Liver (tissue), 9 donors: Measurements from ENCODE around the gene SETBP1. TPM values are rescaled to one million over a fixed set of nuclear protein-coding genes. Genes with fewer than 3 reads are reported as not detected.

Experiments used
- DNase-seq: peaks from one replicate; pipeline ENCODE4 v3.0.0-alpha.2; 2017; ENCODE audit warnings: low spot score
- H3K27ac ChIP-seq, 2 donors: one replicate each; pipeline ENCODE4 v1.7.0; 2013; ENCODE audit warnings: inconsistent platforms in 2 of 2, low read length in 2 of 2, control low read depth in 1 of 2, low read depth in 1 of 2, mild to moderate bottlenecking in 1 of 2
- H3K27me3 ChIP-seq, 4 donors: one replicate each; pipeline versions ENCODE4 v1.6.1 to v1.7.0; 2013; ENCODE audit warnings: low read length in 3 of 4, inconsistent platforms in 1 of 4, mild to moderate bottlenecking in 1 of 4, moderate library complexity in 1 of 4; ENCODE audit not compliant: control insufficient read depth in 4 of 4, insufficient read depth in 4 of 4
- H3K36me3 ChIP-seq, 4 donors: one replicate each; pipeline versions ENCODE4 v1.6.1 to v1.7.0; 2013; ENCODE audit warnings: low read length in 3 of 4, mild to moderate bottlenecking in 3 of 4, low read depth in 1 of 4, moderate library complexity in 1 of 4; ENCODE audit not compliant: control insufficient read depth in 4 of 4, insufficient read depth in 3 of 4
- H3K4me1 ChIP-seq, 4 donors: one replicate each; pipeline versions ENCODE4 v1.6.1 to v1.7.0; 2013; ENCODE audit warnings: low read length in 3 of 4, mild to moderate bottlenecking in 3 of 4, moderate library complexity in 1 of 4; ENCODE audit not compliant: control insufficient read depth in 4 of 4, insufficient read depth in 4 of 4
- H3K4me3 ChIP-seq, 3 donors: one replicate each; pipeline versions ENCODE4 v1.6.1 to v1.7.0; 2013; ENCODE audit warnings: low read length in 3 of 3, control low read depth in 1 of 3, low read depth in 1 of 3, mild to moderate bottlenecking in 1 of 3
- H3K9ac ChIP-seq, 2 donors: one replicate each; pipeline ENCODE4 v1.7.0; 2013; ENCODE audit warnings: low read length in 2 of 2, mild to moderate bottlenecking in 2 of 2, moderate library complexity in 2 of 2, control low read depth in 1 of 2, low read depth in 1 of 2
- H3K9me3 ChIP-seq, 4 donors: one replicate each; pipeline versions ENCODE4 v1.6.1 to v1.7.0; 2013; ENCODE audit warnings: low read length in 3 of 4; ENCODE audit not compliant: control insufficient read depth in 4 of 4
- CTCF ChIP-seq: fragments of 150-350 bp; IDR thresholded peaks from 2 replicates; pipeline ENCODE4 v1.5.1; 2017; ENCODE audit warnings: improper control_type of control experiment, low read depth, low read length; ENCODE audit not compliant: missing input control
- EGR1 ChIP-seq, 2 donors: IDR thresholded peaks; 2 replicates each; pipeline ENCODE4 v1.6.1; 2016 to 2018; ENCODE audit warnings: antibody characterized with exemption in 2 of 2, low read depth in 2 of 2
- FOXA1 ChIP-seq: IDR thresholded peaks from 2 replicates; pipeline ENCODE4 v1.6.1; 2016; ENCODE audit warnings: antibody characterized with exemption
- FOXA2 ChIP-seq: IDR thresholded peaks from 2 replicates; pipeline ENCODE4 v1.6.1; 2016; ENCODE audit warnings: antibody characterized with exemption
- GABPA ChIP-seq, 2 donors: IDR thresholded peaks in 1 of 2; conservative IDR thresholded peaks in 1 of 2; 2 replicates each; pipeline ENCODE4 v1.6.1; 2016; ENCODE audit warnings: antibody characterized with exemption in 2 of 2, mild to moderate bottlenecking in 1 of 2, moderate library complexity in 1 of 2
- HNF4A ChIP-seq, 2 donors: conservative IDR thresholded peaks; 2 replicates each; pipeline ENCODE4 v1.6.1; 2016; ENCODE audit warnings: antibody characterized with exemption in 2 of 2, mild to moderate bottlenecking in 2 of 2
- JUND ChIP-seq, 2 donors: IDR thresholded peaks; 2 replicates each; pipeline ENCODE4 v1.6.1; 2016; ENCODE audit warnings: antibody characterized with exemption in 2 of 2
- MAX ChIP-seq: IDR thresholded peaks from 2 replicates; pipeline ENCODE4 v1.6.1; 2016; ENCODE audit warnings: antibody characterized with exemption
- NR2F2 ChIP-seq: IDR thresholded peaks from 2 replicates; pipeline ENCODE4 v1.6.1; 2016; ENCODE audit warnings: antibody characterized with exemption
- RAD21 ChIP-seq, 2 donors: IDR thresholded peaks; 2 replicates each; pipeline ENCODE4 v1.6.1; 2016; ENCODE audit warnings: antibody characterized with exemption in 2 of 2, mild to moderate bottlenecking in 2 of 2
- RXRA ChIP-seq, 2 donors: IDR thresholded peaks; 2 replicates each; pipeline ENCODE4 v1.6.1; 2017 to 2018; ENCODE audit warnings: antibody characterized with exemption in 2 of 2, mild to moderate bottlenecking in 1 of 2
- SP1 ChIP-seq: IDR thresholded peaks from 2 replicates; pipeline ENCODE4 v1.6.1; 2018; ENCODE audit warnings: antibody characterized with exemption, mild to moderate bottlenecking
- YY1 ChIP-seq: IDR thresholded peaks from 2 replicates; pipeline ENCODE4 v1.6.1; 2016; ENCODE audit warnings: antibody characterized with exemption, mild to moderate bottlenecking
- WGBS: extraction: QIAGEN DNeasy Blood & Tissue Kit; methylation state at CpG from one replicate; pipeline ENCODE4 v1.1.7; 2013; 5-methylcytosine and 5-hydroxymethylcytosine counted together
- polyA plus RNA-seq, 2 donors: library from polyadenylated mRNA; stranded (reverse) in 1 of 2; unstranded in 1 of 2; fragments of 200-250 nt in 1 of 2; fragments of >200 nt in 1 of 2; fragmentation: Nextera tagmentation in 1 of 2; extraction: Ambion mirVana in 1 of 2; gene quantifications; one replicate each; pipeline versions ENCODE4 v1.2.1 to v1.2.3, GENCODE V29; 2013 to 2015
- total RNA-seq, 2 donors: library from RNA; depleted of rRNA; stranded (reverse); fragments of >200 nt; gene quantifications; one replicate each; pipeline ENCODE4 v1.2.3, GENCODE V29; 2014
- TF ChIP-seq, protein P1 (sequence below): IDR thresholded peaks from 2 replicates; pipeline ENCODE4 v1.6.1; 2016; ENCODE audit warnings: antibody characterized with exemption, mild to moderate bottlenecking
- TF ChIP-seq, protein P2 (sequence below): IDR thresholded peaks from 2 replicates; pipeline ENCODE4 v1.6.1; 2016; ENCODE audit warnings: antibody characterized with exemption
- TF ChIP-seq, protein P3 (sequence below): IDR thresholded peaks from 2 replicates; pipeline ENCODE4 v1.6.1; 2016; ENCODE audit warnings: antibody characterized with exemption
- donor health status: healthy.
- donor health status: healthy.
- donor health status: healthy.
- donor health status: healthy.
- donor health status: healthy.

SETBP1 gene
- total and polyA plus RNA-seq, 4 donors = 2.5 to 15.8 (median 4.7) TPM

- TF ChIP-seq, protein P1, sequence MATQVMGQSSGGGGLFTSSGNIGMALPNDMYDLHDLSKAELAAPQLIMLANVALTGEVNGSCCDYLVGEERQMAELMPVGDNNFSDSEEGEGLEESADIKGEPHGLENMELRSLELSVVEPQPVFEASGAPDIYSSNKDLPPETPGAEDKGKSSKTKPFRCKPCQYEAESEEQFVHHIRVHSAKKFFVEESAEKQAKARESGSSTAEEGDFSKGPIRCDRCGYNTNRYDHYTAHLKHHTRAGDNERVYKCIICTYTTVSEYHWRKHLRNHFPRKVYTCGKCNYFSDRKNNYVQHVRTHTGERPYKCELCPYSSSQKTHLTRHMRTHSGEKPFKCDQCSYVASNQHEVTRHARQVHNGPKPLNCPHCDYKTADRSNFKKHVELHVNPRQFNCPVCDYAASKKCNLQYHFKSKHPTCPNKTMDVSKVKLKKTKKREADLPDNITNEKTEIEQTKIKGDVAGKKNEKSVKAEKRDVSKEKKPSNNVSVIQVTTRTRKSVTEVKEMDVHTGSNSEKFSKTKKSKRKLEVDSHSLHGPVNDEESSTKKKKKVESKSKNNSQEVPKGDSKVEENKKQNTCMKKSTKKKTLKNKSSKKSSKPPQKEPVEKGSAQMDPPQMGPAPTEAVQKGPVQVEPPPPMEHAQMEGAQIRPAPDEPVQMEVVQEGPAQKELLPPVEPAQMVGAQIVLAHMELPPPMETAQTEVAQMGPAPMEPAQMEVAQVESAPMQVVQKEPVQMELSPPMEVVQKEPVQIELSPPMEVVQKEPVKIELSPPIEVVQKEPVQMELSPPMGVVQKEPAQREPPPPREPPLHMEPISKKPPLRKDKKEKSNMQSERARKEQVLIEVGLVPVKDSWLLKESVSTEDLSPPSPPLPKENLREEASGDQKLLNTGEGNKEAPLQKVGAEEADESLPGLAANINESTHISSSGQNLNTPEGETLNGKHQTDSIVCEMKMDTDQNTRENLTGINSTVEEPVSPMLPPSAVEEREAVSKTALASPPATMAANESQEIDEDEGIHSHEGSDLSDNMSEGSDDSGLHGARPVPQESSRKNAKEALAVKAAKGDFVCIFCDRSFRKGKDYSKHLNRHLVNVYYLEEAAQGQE = no peak
- TF ChIP-seq MAX = no peak
- TF ChIP-seq, protein P2, sequence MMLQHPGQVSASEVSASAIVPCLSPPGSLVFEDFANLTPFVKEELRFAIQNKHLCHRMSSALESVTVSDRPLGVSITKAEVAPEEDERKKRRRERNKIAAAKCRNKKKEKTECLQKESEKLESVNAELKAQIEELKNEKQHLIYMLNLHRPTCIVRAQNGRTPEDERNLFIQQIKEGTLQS = no peak
Measured at GRCh38 chr18:44834867-44835469, 154.3 kb downstream of the SETBP1 start (continued).

GRCh38 chr18:44835703-44836102 is 155.0 kb downstream of the SETBP1 start:
- no peak for DNase-seq
- 35% methylated on average over 6 of the region's 6 CpGs for WGBS
- Histone ChIP-seq H3K36me3 (peaks cover 0 to 3% (median 0%) of the 10 kb centered on the region in 4 donors), H3K27me3 (no peaks in the 10 kb centered on the region), H3K4me1 (peaks cover 0 to 22% (median 12%) of the 10 kb centered on the region in 4 donors), H3K9ac (no peak overlapping the region), H3K9me3 (no peaks in the 10 kb centered on the region), H3K4me3 (no peak overlapping the region), H3K27ac (peak overlapping the region in 1 of 2 donors; percentile 24)
- no peak for TF ChIP-seq FOXA1
- peak; percentile 75 to 88 for TF ChIP-seq RXRA (IDR thresholded peaks at IDR 0.05)
- TF ChIP-seq EGR1 (IDR thresholded peaks at IDR 0.05; ENCODE audit: low read depth in 2 of 2) = peak in 1 of 2 donors; percentile 20
- TF ChIP-seq, protein P3, sequence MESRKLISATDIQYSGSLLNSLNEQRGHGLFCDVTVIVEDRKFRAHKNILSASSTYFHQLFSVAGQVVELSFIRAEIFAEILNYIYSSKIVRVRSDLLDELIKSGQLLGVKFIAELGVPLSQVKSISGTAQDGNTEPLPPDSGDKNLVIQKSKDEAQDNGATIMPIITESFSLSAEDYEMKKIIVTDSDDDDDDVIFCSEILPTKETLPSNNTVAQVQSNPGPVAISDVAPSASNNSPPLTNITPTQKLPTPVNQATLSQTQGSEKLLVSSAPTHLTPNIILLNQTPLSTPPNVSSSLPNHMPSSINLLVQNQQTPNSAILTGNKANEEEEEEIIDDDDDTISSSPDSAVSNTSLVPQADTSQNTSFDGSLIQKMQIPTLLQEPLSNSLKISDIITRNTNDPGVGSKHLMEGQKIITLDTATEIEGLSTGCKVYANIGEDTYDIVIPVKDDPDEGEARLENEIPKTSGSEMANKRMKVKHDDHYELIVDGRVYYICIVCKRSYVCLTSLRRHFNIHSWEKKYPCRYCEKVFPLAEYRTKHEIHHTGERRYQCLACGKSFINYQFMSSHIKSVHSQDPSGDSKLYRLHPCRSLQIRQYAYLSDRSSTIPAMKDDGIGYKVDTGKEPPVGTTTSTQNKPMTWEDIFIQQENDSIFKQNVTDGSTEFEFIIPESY = no peak
- peak; percentile 84 to 90 for TF ChIP-seq HNF4A (conservative IDR thresholded peaks at IDR 0.05)
- peak; percentile 48 for TF ChIP-seq NR2F2
- no peak for TF ChIP-seq GABPA (IDR thresholded peaks at IDR 0.05 in 1 of 2, conservative IDR thresholded peaks at IDR 0.05 in 1 of 2)
- TF ChIP-seq CTCF = peak; percentile 22
- TF ChIP-seq FOXA2 = no peak
- TF ChIP-seq YY1 = peak; percentile 44
- TF ChIP-seq JUND (IDR thresholded peaks at IDR 0.05) = peak in 1 of 2 donors; percentile 49
- peak; percentile 55 for TF ChIP-seq MAX
- TF ChIP-seq SP1 = peak; percentile 8
- peak; percentile 62 to 67 for TF ChIP-seq RAD21 (IDR thresholded peaks at IDR 0.05)
- TF ChIP-seq, protein P1 = peak; percentile 14
- TF ChIP-seq, protein P2 = no peak
